Measurements from ENCODE around the gene SESTD1. TPM values are rescaled to one million over a fixed set of nuclear protein-coding genes. Genes with fewer than 3 reads are reported as not detected.
A peak's percentile ranks its signal among the peaks of the same experiment; 100 is the strongest.

Gene SESTD1
- total RNA-seq, 2 donors from 2014 or later = 51.3 to 75.4 TPM

- Histone ChIP-seq H3K36me3 (ENCODE audit: control insufficient read depth, insufficient read depth, low read length) (peaks cover 5% of the 10 kb centered on the region), H3K9ac (ENCODE audit: extremely low read depth, low read length, poor library complexity, severe bottlenecking) (no peak overlapping the region), H3K4me1 (ENCODE audit: control insufficient read depth, insufficient read depth, low read length) (no peaks in the 10 kb centered on the region), H3K27ac (ENCODE audit: low read depth, low read length) (no peak overlapping the region), H3K4me3 (ENCODE audit: low read length) (peak overlapping the region; percentile 49), H3K9me3 (ENCODE audit: control insufficient read depth, low read length) (peaks cover 34% of the 10 kb centered on the region), H3K27me3 (ENCODE audit: control insufficient read depth, insufficient read depth, low read length, poor library complexity, severe bottlenecking) (no peaks in the 10 kb centered on the region)
- no peak for DNase-seq
- no peak for TF ChIP-seq CTCF (conservative IDR thresholded peaks at IDR 0.05)
- no peaks in the 10 kb centered on the region for H3K27me3 Mint-ChIP-seq (ENCODE audit: insufficient read depth)
- 87% methylated on average over 2 of the region's 2 CpGs; no CpG with 5 or more reads in 1 of the 2 experiments for WGBS, 2 experiments (ENCODE audit: insufficient coverage in 1 of 2, insufficient read length in 1 of 2)
- H3K4me3 Mint-ChIP-seq = no peak overlapping the region
- H3K9me3 Mint-ChIP-seq = peaks cover 49% of the 10 kb centered on the region
- no peak overlapping the region for H3K27ac Mint-ChIP-seq
- H3K36me3 Mint-ChIP-seq (ENCODE audit: low read depth) = peaks cover 42% of the 10 kb centered on the region
- H3K4me1 Mint-ChIP-seq = no peaks in the 10 kb centered on the region
Measured at GRCh38 chr2:179195141-179195540, 69.5 kb downstream of the SESTD1 start.

- H3K4me3 Mint-ChIP-seq = no peak overlapping the region
- no peak overlapping the region for H3K27ac Mint-ChIP-seq
- Histone ChIP-seq H3K27me3 (ENCODE audit: control insufficient read depth, insufficient read depth, low read length, poor library complexity, severe bottlenecking) (no peaks in the 10 kb centered on the region), H3K4me1 (ENCODE audit: control insufficient read depth, insufficient read depth, low read length) (no peaks in the 10 kb centered on the region), H3K9me3 (ENCODE audit: control insufficient read depth, low read length) (peaks cover 46% of the 10 kb centered on the region), H3K27ac (ENCODE audit: low read depth, low read length) (no peak overlapping the region), H3K36me3 (ENCODE audit: control insufficient read depth, insufficient read depth, low read length) (peaks cover 13% of the 10 kb centered on the region), H3K9ac (ENCODE audit: extremely low read depth, low read length, poor library complexity, severe bottlenecking) (no peak overlapping the region), H3K4me3 (ENCODE audit: low read length) (peak overlapping the region; percentile 43)
- H3K36me3 Mint-ChIP-seq (ENCODE audit: low read depth) = peaks cover 54% of the 10 kb centered on the region
- H3K9me3 Mint-ChIP-seq = peaks cover 58% of the 10 kb centered on the region
- DNase-seq = no peak
- 89 to 91% methylated on average over 3 of the region's 3 CpGs for WGBS, 2 experiments (ENCODE audit: insufficient coverage in 1 of 2, insufficient read length in 1 of 2)
- peak; percentile 44 for TF ChIP-seq CTCF (conservative IDR thresholded peaks at IDR 0.05)
- H3K4me1 Mint-ChIP-seq = no peaks in the 10 kb centered on the region
- no peaks in the 10 kb centered on the region for H3K27me3 Mint-ChIP-seq (ENCODE audit: insufficient read depth)
Measured at GRCh38 chr2:179193759-179194394, 70.8 kb downstream of the SESTD1 start.

GRCh38 chr2:179191110-179191509, 73.5 kb downstream of the SESTD1 start:
- Mint-ChIP-seq H3K9me3 (peaks cover 53% of the 10 kb centered on the region), H3K4me1 (no peaks in the 10 kb centered on the region), H3K36me3 (ENCODE audit: low read depth) (peaks cover 63% of the 10 kb centered on the region), H3K4me3 (no peak overlapping the region), H3K27me3 (ENCODE audit: insufficient read depth) (no peaks in the 10 kb centered on the region), H3K27ac (no peak overlapping the region)
- Histone ChIP-seq H3K4me3 (ENCODE audit: low read length) (no peak overlapping the region), H3K27me3 (ENCODE audit: control insufficient read depth, insufficient read depth, low read length, poor library complexity, severe bottlenecking) (no peaks in the 10 kb centered on the region), H3K9me3 (ENCODE audit: control insufficient read depth, low read length) (peaks cover 59% of the 10 kb centered on the region), H3K9ac (ENCODE audit: extremely low read depth, low read length, poor library complexity, severe bottlenecking) (no peak overlapping the region), H3K36me3 (ENCODE audit: control insufficient read depth, insufficient read depth, low read length) (peaks cover 21% of the 10 kb centered on the region), H3K27ac (ENCODE audit: low read depth, low read length) (no peak overlapping the region), H3K4me1 (ENCODE audit: control insufficient read depth, insufficient read depth, low read length) (no peaks in the 10 kb centered on the region)
- TF ChIP-seq CTCF (conservative IDR thresholded peaks at IDR 0.05) = no peak
- DNase-seq = no peak
- WGBS, 2 experiments (ENCODE audit: insufficient coverage in 1 of 2, insufficient read length in 1 of 2) = 91% methylated on average over 2 of the region's 2 CpGs; no CpG with 5 or more reads in 1 of the 2 experiments

Data from endodermal cell (in vitro differentiated cells).